IMR-90 (cell line): ENCODE measurements around the gene ANKRD33B.

ENCODE experiments used
- CTCF ChIP-seq: conservative IDR thresholded peaks from 2 replicates; pipeline ENCODE4 v1.5.1; 2012; ENCODE audit warnings: mild to moderate bottlenecking, low read depth, low read length, improper control_type of control experiment
- MAFK ChIP-seq: IDR thresholded peaks from 2 replicates; pipeline ENCODE4 v1.6.1; 2012; ENCODE audit warnings: low read depth, low read length, improper control_type of control experiment
- MXI1 ChIP-seq: IDR thresholded peaks from 2 replicates; pipeline ENCODE4 v1.6.1; 2012; ENCODE audit warnings: low read depth, mild to moderate bottlenecking, low read length, moderate library complexity, borderline replicate concordance
- NFE2L2 ChIP-seq: fragments of 150-350 bp; IDR thresholded peaks from 2 replicates; pipeline ENCODE4 v1.6.1; 2016; ENCODE audit warnings: low read depth, mild to moderate bottlenecking, low read length

DNA sequence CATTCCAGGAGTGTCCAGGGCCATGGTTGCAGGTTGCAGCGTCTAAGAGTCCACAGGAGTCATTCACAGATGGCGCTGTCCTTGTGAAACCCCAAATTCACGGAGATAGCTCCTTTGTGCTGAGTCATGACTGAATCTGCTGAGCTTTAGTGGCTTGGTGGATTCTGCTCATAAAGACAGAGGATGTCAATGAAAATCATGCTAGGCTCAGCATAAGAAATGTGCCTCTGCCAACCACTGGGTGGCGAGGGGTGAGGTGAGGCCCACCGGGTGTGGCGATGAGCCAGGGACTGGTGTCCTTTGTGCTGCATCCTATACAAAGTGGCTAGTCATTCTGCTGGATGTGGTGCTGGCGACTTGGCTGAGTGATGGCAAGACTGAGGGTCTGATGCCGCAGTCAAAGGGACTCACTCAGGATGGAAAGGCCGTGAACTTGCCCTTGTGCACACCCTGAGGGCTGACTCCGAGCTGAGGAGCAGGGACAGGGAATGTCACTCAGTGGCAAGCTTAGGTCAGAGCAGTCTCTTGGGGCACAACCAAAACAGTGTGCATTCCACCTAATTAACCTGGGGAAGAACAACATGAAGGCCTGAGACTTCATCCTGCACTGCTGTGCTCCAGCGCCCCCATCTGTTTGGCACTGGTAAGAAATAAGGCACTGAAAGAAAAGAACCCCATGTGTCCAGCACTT lies 125.7 kb downstream of the ANKRD33B start:
- TF ChIP-seq CTCF = peak; percentile 31; the same call in 1 of the 2 replicates
- peak; percentile 94 for TF ChIP-seq NFE2L2
- no peak for TF ChIP-seq MXI1
- peak; percentile 83 for TF ChIP-seq MAFK
